AG04449 (cell line): ENCODE data around the gene PAAF1.
A peak's percentile ranks its signal among the peaks of the same experiment; 100 is the strongest.

Experiments used
- CTCF ChIA-PET: fragments of 350-600 bp; formaldehyde crosslinking; extraction: SDS; loops from one replicate; lab custom pipeline; 2021; ENCODE audit warnings: antibody characterized with exemption; lab: Yijun Ruan, JAX
- POLR2A ChIA-PET: fragments of 400-600, 350-600 bp; formaldehyde crosslinking; extraction: SDS; loops from one replicate; lab custom pipeline; 2020; ENCODE audit warnings: antibody characterized with exemption, inconsistent platforms; lab: Yijun Ruan, JAX
- DNase-seq: peaks from one replicate; pipeline ENCODE4 v3.0.0-alpha.2; 2010; ENCODE audit warnings: low read depth, low spot score
- H3K4me3 ChIP-seq: 2 replicates; pipeline ENCODE4 v1.5.1; 2011; ENCODE audit warnings: low read depth, mild to moderate bottlenecking, control low read depth, low read length
- CTCF ChIP-seq: IDR thresholded peaks from one replicate; pipeline ENCODE4 v1.5.1; 2011; ENCODE audit warnings: mild to moderate bottlenecking, moderate library complexity, low read length, control low read depth, inconsistent platforms; ENCODE audit not compliant: insufficient read depth; ENCODE audit errors: missing control alignments

PAAF1 gene

GRCh38 chr11:73876424-73877310, at the start of gene PAAF1, which contains the start of gene COA4:
PAAF1 (plus strand) TSS chr11:73876999; CDS start chr11:73877022, 23 bp downstream.
COA4 (minus strand) TSS chr11:73876846; CDS start chr11:73873378, 3,468 bp downstream.
- H3K4me3 ChIP-seq, result peak within 1 kb of the TSS; percentile 91
- peak; percentile 70 for DNase-seq
- no peak for TF ChIP-seq CTCF
- ChIA-PET POLR2A (interaction anchor here (0.9 kb wide), 1 partner anchor 10 kb away, joined by 4 read pairs; no protein-coding TSS in a partner anchor), CTCF (interaction anchor here (1.0 kb wide), 1 partner anchor 11 kb away, joined by 3 read pairs; no protein-coding TSS in a partner anchor)

GRCh38 chr11:73830261-73830660, 46.5 kb upstream of the PAAF1 start:
- no peak for DNase-seq
- POLR2A ChIA-PET, result no interaction called here
- no peak for TF ChIP-seq CTCF
- CTCF ChIA-PET, result interaction anchor here (1.2 kb wide), 1 partner anchor 101 kb away, joined by 3 read pairs; no protein-coding TSS in a partner anchor
- no peak overlapping the region for H3K4me3 ChIP-seq

- DNase-seq, result no peak
- POLR2A ChIA-PET, result no interaction called here
- CTCF ChIA-PET, result interaction anchor here (1.3 kb wide), 1 partner anchor 132 kb away, joined by 3 read pairs; no protein-coding TSS in a partner anchor
- TF ChIP-seq CTCF, result no peak
- H3K4me3 ChIP-seq, result no peak overlapping the region
These were observed 43.7 kb upstream of the PAAF1 start for GRCh38 chr11:73833067-73833466.

GRCh38 chr11:73838443-73839122, 38.2 kb upstream of the PAAF1 start:
- ChIA-PET POLR2A (interaction anchor here (1.1 kb wide), 1 partner anchor 28 kb away, joined by 4 read pairs; no protein-coding TSS in a partner anchor), CTCF (no interaction called here)
- no peak overlapping the region for H3K4me3 ChIP-seq
- DNase-seq, result no peak
- TF ChIP-seq CTCF, result no peak

GRCh38 chr11:73839123-73839457, 37.7 kb upstream of the PAAF1 start:
- ChIA-PET CTCF (no interaction called here), POLR2A (no interaction called here)
- DNase-seq, result no peak
- H3K4me3 ChIP-seq, result no peak overlapping the region
- TF ChIP-seq CTCF, result no peak
